SK-N-SH treated with all-trans-retinoic acid at 6 μM for 48 hours (cell line): Measurements from ENCODE around the gene DCTN2.

Experiments used
- BACH2 ChIP-seq: fragments of 250-450 bp; sonication (Bioruptor Pico); IDR thresholded peaks from 2 replicates; pipeline ENCODE4 v1.9.0; 2021; ENCODE audit warnings: mild to moderate bottlenecking, borderline replicate concordance
- CSDC2 ChIP-seq: fragments of 250-450 bp; sonication (Bioruptor Pico); IDR thresholded peaks from 2 replicates; pipeline ENCODE4 v1.5.0; 2020; ENCODE audit warnings: mild to moderate bottlenecking, moderate library complexity
- ESRRG ChIP-seq: fragments of 250-450 bp; sonication (Bioruptor Pico); IDR thresholded peaks from 2 replicates; pipeline ENCODE4 v1.6.1; 2021; ENCODE audit warnings: mild to moderate bottlenecking
- OSR1 ChIP-seq: fragments of 250-450 bp; sonication (Bioruptor Pico); IDR thresholded peaks from 2 replicates; pipeline ENCODE4 v1.8.0; 2022; ENCODE audit warnings: moderate library complexity, mild to moderate bottlenecking, inconsistent platforms
- PATZ1 ChIP-seq: fragments of 250-450 bp; sonication (Bioruptor Pico); IDR thresholded peaks from 2 replicates; pipeline ENCODE4 v1.8.0; 2020; ENCODE audit warnings: mild to moderate bottlenecking, moderate library complexity, borderline replicate concordance
- RARB ChIP-seq: fragments of 250-450 bp; sonication (Bioruptor Pico); IDR thresholded peaks from 2 replicates; pipeline ENCODE4 v1.8.0; 2021; ENCODE audit warnings: mild to moderate bottlenecking, moderate library complexity
- SNAI2 ChIP-seq: fragments of 250-450 bp; sonication (Bioruptor Pico); IDR thresholded peaks from 2 replicates; pipeline ENCODE4 v1.5.0; 2020; ENCODE audit warnings: mild to moderate bottlenecking, moderate library complexity
- ZFP3 ChIP-seq: fragments of 250-450 bp; sonication (Bioruptor Pico); IDR thresholded peaks from 2 replicates; pipeline ENCODE4 v1.5.0; 2020; ENCODE audit warnings: mild to moderate bottlenecking, moderate library complexity
- ZFP30 ChIP-seq: fragments of 450-650 bp; formaldehyde crosslinking; IDR thresholded peaks from 2 replicates; pipeline ENCODE4 v1.5.0; 2022; ENCODE audit warnings: mild to moderate bottlenecking, moderate library complexity
- ZNF565 ChIP-seq: fragments of 450-650 bp; formaldehyde crosslinking; conservative IDR thresholded peaks from 2 replicates; pipeline ENCODE4 v1.5.0; 2020; ENCODE audit warnings: low read depth, mild to moderate bottlenecking, moderate library complexity
- ZNF70 ChIP-seq: fragments of 450-650 bp; formaldehyde crosslinking; IDR thresholded peaks from 2 replicates; pipeline ENCODE4 v1.5.0; 2020; ENCODE audit warnings: mild to moderate bottlenecking, moderate library complexity

- no peak for TF ChIP-seq ESRRG (CRISPR knock-in tag)
- no peak for TF ChIP-seq PATZ1
- TF ChIP-seq RARB (CRISPR knock-in tag), result no peak
- TF ChIP-seq ZNF565 (CRISPR knock-in tag), result no peak
- no peak for TF ChIP-seq BACH2 (CRISPR knock-in tag)
- no peak for TF ChIP-seq ZFP3 (CRISPR knock-in tag)
- no peak for TF ChIP-seq SNAI2 (CRISPR knock-in tag)
- TF ChIP-seq ZNF70 (CRISPR knock-in tag), result no peak
- TF ChIP-seq OSR1 (CRISPR knock-in tag), result no peak
- TF ChIP-seq ZFP30 (CRISPR knock-in tag), result no peak
- TF ChIP-seq CSDC2, result no peak
Observed at GRCh38 chr12:57536597-57536942, 10.4 kb downstream of the DCTN2 start.
